IPS DF 6.9 (cell line): ENCODE measurements around the gene SLC35F4.
A peak's percentile ranks its signal among the peaks of the same experiment; 100 is the strongest.

Experiments
- DNase-seq: peaks from one replicate; pipeline ENCODE4 v3.0.0-alpha.2; 2013; ENCODE audit warnings: low read depth, low spot score
- H3K27ac ChIP-seq: one replicate; pipeline ENCODE4 v1.5.1; 2013; ENCODE audit warnings: low read length, control low read depth
- H3K27me3 ChIP-seq: 2 replicates; pipeline ENCODE4 v1.6.1; 2013; ENCODE audit warnings: mild to moderate bottlenecking, low read length; ENCODE audit not compliant: control insufficient read depth, insufficient read depth
- H3K36me3 ChIP-seq: 2 replicates; pipeline ENCODE4 v1.6.1; 2013; ENCODE audit warnings: low read length; ENCODE audit not compliant: control insufficient read depth, insufficient read depth
- H3K4me1 ChIP-seq: 2 replicates; pipeline ENCODE4 v1.6.1; 2013; ENCODE audit warnings: low read length; ENCODE audit not compliant: control insufficient read depth, insufficient read depth
- H3K4me3 ChIP-seq: 2 replicates; pipeline ENCODE4 v1.5.1; 2013; ENCODE audit warnings: mild to moderate bottlenecking, low read length
- H3K9me3 ChIP-seq: 2 replicates; pipeline ENCODE4 v1.6.1; 2013; ENCODE audit warnings: low read length, inconsistent platforms; ENCODE audit not compliant: control insufficient read depth, insufficient read depth
- WGBS: extraction: QIAGEN DNeasy Blood & Tissue Kit; methylation state at CpG from one replicate; pipeline ENCODE4 v1.1.7; 2013; ENCODE audit warnings: mixed read lengths, missing lambda C conversion rate; ENCODE audit not compliant: insufficient read length, insufficient coverage; 5-methylcytosine and 5-hydroxymethylcytosine counted together

The SLC35F4 gene

DNA sequence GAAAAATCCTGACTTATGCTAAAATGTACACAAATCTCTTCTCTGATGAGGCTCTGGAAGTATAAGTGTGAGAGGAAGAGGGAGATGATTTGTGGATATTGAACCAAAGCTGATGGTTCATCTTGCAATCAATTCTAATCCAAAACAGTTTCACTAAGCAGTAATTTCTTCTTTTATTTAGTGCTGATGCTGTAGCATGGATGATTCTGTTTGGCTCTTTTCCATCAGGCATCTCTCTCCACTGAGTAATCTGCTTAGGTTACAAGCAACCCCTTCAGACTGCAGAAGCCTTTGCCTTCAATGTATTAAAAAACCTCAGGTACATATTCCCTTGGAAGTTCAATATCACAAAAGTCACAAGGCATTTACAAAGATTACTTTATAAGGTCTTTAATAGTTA is 213.1 kb downstream of the SLC35F4 start:
- Histone ChIP-seq H3K4me3 (no peak overlapping the region), H3K36me3 (no peaks in the 10 kb centered on the region), H3K9me3 (no peaks in the 10 kb centered on the region), H3K27me3 (no peaks in the 10 kb centered on the region), H3K27ac (no peak overlapping the region), H3K4me1 (no peaks in the 10 kb centered on the region)
- DNase-seq = no peak

DNA sequence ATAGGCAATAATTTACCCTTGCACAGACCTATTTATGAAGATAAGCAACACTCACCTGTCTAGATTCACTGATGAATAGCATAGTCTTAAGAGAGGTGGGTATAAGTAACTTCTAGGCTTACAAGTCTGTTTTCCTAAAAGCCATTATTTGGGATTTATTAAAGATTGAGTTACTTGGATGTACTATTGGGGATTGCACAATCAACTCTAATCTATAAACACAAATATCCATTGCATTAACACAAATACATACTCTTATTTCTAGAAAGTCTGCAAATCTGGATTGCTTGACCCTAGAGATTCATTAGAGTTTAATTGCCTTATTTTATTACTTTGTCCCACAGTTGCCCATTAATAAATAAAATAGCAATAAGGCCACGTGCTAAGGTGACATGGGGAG is 224.1 kb downstream of the SLC35F4 start:
- H3K9me3 ChIP-seq = no peaks in the 10 kb centered on the region
- no peaks in the 10 kb centered on the region for H3K27me3 ChIP-seq
- H3K36me3 ChIP-seq = no peaks in the 10 kb centered on the region
- no peak overlapping the region for H3K27ac ChIP-seq
- no peak for DNase-seq
- H3K4me3 ChIP-seq = no peak overlapping the region
- WGBS = no CpG with 5 or more reads among the region's 1 CpG
- no peaks in the 10 kb centered on the region for H3K4me1 ChIP-seq

DNA sequence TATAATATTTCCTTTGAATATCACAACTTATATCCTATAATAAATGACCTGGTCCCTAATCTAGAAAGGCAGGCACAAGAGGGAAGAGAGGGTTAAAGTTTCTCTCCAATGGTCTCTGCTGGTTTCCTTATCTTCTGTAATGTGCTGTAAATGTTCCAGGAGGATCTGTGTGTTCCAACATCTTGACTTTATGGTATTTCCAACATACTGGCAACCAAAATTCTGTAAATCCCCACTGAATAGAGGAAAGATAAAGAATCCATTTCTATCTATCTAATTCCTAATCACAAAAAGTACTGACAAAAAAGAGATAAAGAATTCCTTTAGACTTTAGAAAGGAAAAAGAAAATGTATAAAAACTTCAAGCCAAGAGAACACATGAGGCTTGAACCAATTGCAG is 225.9 kb downstream of the SLC35F4 start:
- Histone ChIP-seq H3K36me3 (no peaks in the 10 kb centered on the region), H3K27ac (no peak overlapping the region), H3K9me3 (no peaks in the 10 kb centered on the region), H3K27me3 (no peaks in the 10 kb centered on the region), H3K4me1 (no peaks in the 10 kb centered on the region), H3K4me3 (no peak overlapping the region)
- DNase-seq = no peak

DNA sequence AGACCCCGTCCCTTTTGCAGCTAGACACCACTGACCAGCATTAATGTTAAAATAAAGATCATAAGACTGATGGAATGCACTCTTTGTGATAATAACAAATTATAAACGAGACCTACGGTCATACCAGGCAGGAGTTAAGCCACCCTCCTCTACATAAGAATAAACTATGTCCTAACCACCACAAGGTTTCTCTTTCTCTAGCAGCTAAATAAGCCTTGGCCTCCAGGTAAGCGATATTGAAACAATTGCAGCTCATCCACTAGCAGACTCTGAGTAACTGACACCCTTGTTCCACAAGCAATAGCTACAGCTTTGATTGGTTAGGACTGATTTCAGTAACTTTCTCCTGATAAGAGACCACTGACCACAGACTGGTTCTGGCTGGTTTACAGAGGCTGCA is 228.0 kb downstream of the SLC35F4 start:
- no peak overlapping the region for H3K27ac ChIP-seq
- H3K4me1 ChIP-seq = no peaks in the 10 kb centered on the region
- no peaks in the 10 kb centered on the region for H3K9me3 ChIP-seq
- no peak for DNase-seq
- H3K4me3 ChIP-seq = no peak overlapping the region
- no peaks in the 10 kb centered on the region for H3K27me3 ChIP-seq
- no CpG with 5 or more reads among the region's 4 CpGs for WGBS
- H3K36me3 ChIP-seq = no peaks in the 10 kb centered on the region

DNA sequence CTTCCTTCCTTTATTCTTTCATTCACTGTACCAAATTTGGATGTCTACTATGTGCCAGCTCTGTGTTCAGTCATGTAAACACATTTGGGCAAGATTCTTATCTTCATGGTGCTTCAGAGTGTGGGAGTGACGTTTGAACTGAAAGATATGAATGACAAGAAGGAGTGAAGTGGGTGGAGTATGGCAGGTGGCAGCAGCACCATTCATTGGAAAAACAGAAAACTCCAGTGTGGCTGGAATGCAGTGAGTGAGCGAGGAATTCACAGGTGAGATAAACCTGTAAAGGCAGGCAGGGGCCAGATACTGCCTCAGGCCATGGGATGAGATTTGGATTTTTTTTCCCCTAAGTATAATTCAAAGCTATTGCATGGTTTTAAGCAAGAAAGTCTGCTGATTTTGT is 231.6 kb downstream of the SLC35F4 start:
- H3K27ac ChIP-seq = no peak overlapping the region
- no peaks in the 10 kb centered on the region for H3K9me3 ChIP-seq
- H3K36me3 ChIP-seq = no peaks in the 10 kb centered on the region
- H3K27me3 ChIP-seq = no peaks in the 10 kb centered on the region
- DNase-seq = no peak
- no peaks in the 10 kb centered on the region for H3K4me1 ChIP-seq
- H3K4me3 ChIP-seq = no peak overlapping the region
- no CpG with 5 or more reads among the region's 2 CpGs for WGBS

DNA sequence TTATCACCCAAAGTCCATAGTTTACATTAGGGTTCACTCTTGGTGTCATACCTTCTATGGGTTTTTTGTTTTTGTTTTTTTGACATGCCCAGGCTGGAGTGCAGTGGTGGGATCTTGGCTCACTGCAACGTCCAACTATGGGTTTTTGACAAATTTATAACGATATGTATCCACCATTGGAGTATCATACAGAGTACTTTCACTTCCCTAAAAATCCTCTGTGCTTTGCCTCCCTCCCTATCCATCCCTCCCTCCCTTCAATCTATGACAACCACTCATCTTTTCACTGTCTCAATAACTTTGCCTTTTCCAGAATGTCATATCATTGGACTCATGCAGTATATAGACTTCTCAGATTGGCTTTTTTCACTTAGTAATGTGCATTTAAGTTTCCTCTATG is 233.2 kb downstream of the SLC35F4 start:
- H3K4me3 ChIP-seq = no peak overlapping the region
- no CpG with 5 or more reads among the region's 2 CpGs for WGBS
- H3K27ac ChIP-seq = no peak overlapping the region
- H3K9me3 ChIP-seq = no peaks in the 10 kb centered on the region
- H3K36me3 ChIP-seq = no peaks in the 10 kb centered on the region
- H3K4me1 ChIP-seq = no peaks in the 10 kb centered on the region
- DNase-seq = no peak
- no peaks in the 10 kb centered on the region for H3K27me3 ChIP-seq

DNA sequence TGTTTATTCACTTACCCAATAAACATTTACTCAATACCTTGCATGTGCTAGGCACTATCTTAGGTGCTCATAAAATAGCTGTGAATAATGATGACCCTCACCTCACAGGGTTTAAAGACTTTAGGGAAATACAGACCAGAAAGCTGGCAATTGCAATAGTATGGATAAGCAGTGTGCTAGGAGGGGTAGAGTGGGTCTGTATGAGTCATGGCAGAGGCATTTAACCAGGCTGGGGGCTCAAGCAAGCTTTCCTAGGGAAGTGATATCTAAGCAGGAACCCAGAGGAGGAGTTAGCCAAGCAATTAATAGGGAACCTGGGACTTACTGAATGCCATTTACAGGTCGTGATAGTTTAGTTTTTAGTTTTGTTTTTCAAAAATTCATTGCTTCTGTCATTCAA is 248.4 kb downstream of the SLC35F4 start:
- DNase-seq = peak; percentile 22
- no peaks in the 10 kb centered on the region for H3K36me3 ChIP-seq
- no peaks in the 10 kb centered on the region for H3K27me3 ChIP-seq
- no peaks in the 10 kb centered on the region for H3K4me1 ChIP-seq
- no peak overlapping the region for H3K4me3 ChIP-seq
- no peak overlapping the region for H3K27ac ChIP-seq
- no CpG with 5 or more reads among the region's 1 CpG for WGBS
- H3K9me3 ChIP-seq = no peaks in the 10 kb centered on the region

DNA sequence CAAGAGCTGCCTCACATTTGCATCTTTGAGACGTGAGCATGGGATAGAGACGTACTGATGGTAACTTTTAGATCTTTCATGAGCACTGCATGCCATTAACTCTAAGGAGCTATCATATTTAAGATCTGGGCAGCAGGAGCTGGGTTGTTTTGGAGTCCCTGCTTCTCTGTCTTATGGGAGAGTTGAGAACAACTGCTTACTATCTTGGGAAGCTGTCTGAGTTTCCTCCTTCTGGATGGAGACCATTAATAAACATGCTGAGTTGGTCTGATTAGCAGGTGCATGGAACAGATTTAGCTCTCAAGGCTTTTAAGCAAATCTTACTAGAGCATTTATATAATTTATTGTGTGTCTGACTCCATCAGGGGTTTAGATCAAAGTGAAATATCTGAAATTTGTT is 252.9 kb downstream of the SLC35F4 start:
- no CpG with 5 or more reads among the region's 2 CpGs for WGBS

DNA sequence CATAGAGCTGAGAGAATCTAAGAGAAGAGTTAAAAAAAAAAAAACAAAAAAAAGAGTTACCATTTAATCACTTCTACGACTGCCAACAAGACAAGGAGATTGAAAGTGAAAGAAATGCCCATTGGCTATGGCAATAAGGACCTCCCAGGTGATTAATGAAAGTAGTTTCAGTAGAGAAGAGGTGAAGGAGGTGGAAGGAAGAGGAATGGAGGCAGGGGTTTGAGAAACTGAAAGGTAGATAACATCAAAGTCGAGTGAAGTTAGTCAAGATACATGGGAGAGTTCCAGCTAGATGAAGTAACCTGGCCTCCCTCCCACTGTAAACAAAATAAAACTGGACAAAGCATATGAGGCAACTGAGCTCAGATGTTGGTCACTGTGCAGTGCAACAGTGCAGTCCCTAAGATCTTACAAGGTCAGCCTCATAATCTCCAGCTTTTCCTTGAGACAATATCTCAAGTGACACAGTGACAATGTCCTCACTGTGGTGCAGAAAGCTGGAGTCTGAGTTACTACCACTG is 254.3 kb downstream of the SLC35F4 start:
- Histone ChIP-seq H3K36me3 (no peaks in the 10 kb centered on the region), H3K27me3 (no peaks in the 10 kb centered on the region), H3K27ac (no peak overlapping the region), H3K9me3 (no peaks in the 10 kb centered on the region), H3K4me3 (no peak overlapping the region), H3K4me1 (no peaks in the 10 kb centered on the region)
- no peak for DNase-seq
- WGBS = no CpG with 5 or more reads among the region's 2 CpGs

More for the DNA sequence above, 252.9 kb downstream of the SLC35F4 start:
- Histone ChIP-seq H3K36me3 (no peaks in the 10 kb centered on the region), H3K4me3 (no peak overlapping the region), H3K27ac (no peak overlapping the region), H3K27me3 (no peaks in the 10 kb centered on the region), H3K9me3 (no peaks in the 10 kb centered on the region), H3K4me1 (no peaks in the 10 kb centered on the region)
- no peak for DNase-seq

DNA sequence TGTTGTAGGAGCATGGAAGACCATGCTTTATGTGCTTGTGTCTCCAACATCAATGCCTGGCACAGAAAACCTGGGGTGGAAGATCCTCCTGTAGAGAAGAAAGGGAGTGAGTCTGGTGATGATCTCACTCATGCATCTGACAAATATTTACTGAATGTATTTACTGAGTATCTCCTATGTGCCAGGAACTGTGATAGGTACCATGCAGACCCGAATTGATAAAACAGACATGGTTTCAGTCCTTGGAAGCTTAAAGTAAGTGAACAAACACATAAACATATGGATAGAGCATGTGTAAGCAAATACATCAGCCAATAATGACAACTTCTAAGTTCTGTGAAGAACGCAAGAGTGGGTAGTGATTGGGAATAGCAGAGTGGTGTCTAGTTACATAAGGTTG is 255.3 kb downstream of the SLC35F4 start:
- H3K4me3 ChIP-seq = no peak overlapping the region
- no peak for DNase-seq
- H3K9me3 ChIP-seq = no peaks in the 10 kb centered on the region
- no peak overlapping the region for H3K27ac ChIP-seq
- H3K36me3 ChIP-seq = no peaks in the 10 kb centered on the region
- no peaks in the 10 kb centered on the region for H3K4me1 ChIP-seq
- no peaks in the 10 kb centered on the region for H3K27me3 ChIP-seq
- WGBS = no CpG with 5 or more reads among the region's 2 CpGs

DNA sequence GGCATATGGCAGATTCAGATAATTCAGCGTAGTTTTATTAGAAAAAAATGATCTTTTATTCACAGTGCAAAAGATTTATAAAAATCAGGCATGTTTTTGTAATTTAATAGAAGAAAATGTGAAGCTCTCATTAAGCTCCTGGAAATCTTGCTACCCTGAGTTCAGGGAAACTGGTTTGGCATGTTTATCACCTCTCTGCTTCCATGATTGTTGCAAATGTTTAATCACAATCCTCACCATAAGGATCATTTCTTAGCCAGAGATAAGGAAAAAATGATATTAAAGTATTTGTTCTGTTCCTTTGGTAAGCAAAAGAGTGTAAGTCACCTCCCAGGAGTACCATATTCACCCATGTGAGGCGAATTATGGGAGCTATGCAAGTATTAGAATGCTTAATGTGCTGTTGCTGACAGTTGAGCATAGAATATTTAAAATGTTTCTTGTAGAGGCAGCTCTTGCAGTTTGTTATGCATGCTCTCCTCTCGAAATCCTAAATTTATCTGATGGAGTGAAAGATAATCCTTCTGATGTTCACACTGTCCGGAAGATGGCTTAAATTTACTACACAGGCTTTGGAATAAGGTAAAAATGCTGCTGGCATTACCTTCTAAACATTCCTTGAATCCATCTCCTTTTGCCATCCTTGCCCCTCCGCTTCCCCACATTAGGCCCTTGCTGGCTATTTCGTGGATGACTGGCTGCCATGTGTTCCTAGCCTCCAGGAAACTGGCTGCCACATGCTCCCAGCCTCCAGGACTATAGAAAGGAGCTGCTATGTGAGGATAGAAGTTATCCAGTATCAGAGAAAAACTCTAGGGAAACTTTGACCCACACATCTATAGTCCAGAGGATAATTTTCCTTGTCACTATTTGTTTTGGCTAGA is 256.5 kb downstream of the SLC35F4 start:
- DNase-seq = no peak
- no peaks in the 10 kb centered on the region for H3K4me1 ChIP-seq
- WGBS = no CpG with 5 or more reads among the region's 6 CpGs
- no peak overlapping the region for H3K4me3 ChIP-seq
- no peaks in the 10 kb centered on the region for H3K9me3 ChIP-seq
- H3K36me3 ChIP-seq = no peaks in the 10 kb centered on the region
- no peak overlapping the region for H3K27ac ChIP-seq
- H3K27me3 ChIP-seq = no peaks in the 10 kb centered on the region
